ENCODE measurements around the gene INPP5A.
"Not testable (repeated sequence)": the region's sequence is repeated elsewhere in the genome, so short reads cannot be mapped to it uniquely, and the experiment has no call there.

The INPP5A gene, protein sequence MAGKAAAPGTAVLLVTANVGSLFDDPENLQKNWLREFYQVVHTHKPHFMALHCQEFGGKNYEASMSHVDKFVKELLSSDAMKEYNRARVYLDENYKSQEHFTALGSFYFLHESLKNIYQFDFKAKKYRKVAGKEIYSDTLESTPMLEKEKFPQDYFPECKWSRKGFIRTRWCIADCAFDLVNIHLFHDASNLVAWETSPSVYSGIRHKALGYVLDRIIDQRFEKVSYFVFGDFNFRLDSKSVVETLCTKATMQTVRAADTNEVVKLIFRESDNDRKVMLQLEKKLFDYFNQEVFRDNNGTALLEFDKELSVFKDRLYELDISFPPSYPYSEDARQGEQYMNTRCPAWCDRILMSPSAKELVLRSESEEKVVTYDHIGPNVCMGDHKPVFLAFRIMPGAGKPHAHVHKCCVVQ

DNA sequence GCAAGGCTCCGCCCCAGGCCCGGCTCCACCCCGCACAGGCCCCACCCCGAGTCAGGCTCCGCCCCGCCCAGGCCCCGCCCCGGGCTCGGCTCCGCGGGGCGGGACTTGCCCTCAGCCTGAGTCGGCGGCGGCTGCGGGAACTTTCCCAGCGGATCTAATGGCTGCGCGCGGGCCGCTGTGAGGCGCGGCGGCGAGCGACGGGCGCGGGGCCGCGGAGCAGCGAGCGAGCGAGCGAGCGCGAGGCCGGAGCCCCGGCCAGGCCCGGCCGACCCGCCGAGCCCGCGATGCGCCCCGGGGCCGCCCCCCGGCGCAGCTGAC is at the start of gene INPP5A:
TSS of gene INPP5A (plus strand) at position 104 of the 318 bp plus-strand sequence. CDS start 310 bp downstream, outside the sequence.
- no peak for DNase-seq (ENCODE audit: low read depth)
- H3K4me3 ChIP-seq (replicated peaks; ENCODE audit: low read depth, low read length), result peak within 1 kb of the TSS; percentile 72
- TF ChIP-seq, protein P1, sequence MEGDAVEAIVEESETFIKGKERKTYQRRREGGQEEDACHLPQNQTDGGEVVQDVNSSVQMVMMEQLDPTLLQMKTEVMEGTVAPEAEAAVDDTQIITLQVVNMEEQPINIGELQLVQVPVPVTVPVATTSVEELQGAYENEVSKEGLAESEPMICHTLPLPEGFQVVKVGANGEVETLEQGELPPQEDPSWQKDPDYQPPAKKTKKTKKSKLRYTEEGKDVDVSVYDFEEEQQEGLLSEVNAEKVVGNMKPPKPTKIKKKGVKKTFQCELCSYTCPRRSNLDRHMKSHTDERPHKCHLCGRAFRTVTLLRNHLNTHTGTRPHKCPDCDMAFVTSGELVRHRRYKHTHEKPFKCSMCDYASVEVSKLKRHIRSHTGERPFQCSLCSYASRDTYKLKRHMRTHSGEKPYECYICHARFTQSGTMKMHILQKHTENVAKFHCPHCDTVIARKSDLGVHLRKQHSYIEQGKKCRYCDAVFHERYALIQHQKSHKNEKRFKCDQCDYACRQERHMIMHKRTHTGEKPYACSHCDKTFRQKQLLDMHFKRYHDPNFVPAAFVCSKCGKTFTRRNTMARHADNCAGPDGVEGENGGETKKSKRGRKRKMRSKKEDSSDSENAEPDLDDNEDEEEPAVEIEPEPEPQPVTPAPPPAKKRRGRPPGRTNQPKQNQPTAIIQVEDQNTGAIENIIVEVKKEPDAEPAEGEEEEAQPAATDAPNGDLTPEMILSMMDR (IDR thresholded peaks at IDR 0.05; ENCODE audit: low read length, missing control alignments), result no peak

DNA sequence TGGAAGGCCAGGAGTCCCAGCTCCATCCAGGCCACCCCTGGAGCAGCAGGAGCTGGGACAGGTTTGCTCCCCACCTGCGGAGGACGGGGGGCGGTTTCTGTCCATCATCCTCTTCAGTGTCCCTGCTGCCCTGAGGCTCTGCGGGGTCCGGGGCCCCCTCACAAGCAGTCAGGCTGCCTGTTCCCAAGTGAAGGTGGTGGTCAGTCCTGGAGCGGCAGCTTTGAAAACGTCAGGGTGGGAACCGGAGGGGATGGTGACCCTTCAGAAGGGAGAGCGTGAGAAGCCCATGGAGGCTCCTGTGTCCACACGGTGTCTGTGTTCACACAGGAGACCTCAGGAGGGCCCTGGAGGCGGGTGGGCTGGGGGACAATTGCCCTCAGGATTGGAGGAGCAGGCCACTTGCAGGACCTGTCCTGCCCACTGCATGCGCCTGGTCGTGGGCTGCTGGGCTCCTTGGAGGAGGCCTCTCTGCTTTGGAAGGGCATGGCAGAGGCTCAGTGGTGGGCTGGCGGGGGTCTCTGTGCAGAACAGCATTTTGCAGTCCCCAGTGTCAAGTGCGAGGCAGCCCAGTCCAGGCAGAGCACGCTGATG is 49.3 kb upstream of the INPP5A start:
- no peak for DNase-seq (ENCODE audit: low read depth)
- TF ChIP-seq, protein P1 (IDR thresholded peaks at IDR 0.05; ENCODE audit: low read length, missing control alignments), result no peak
- H3K4me3 ChIP-seq (replicated peaks; ENCODE audit: low read depth, low read length), result no peak overlapping the region

DNA sequence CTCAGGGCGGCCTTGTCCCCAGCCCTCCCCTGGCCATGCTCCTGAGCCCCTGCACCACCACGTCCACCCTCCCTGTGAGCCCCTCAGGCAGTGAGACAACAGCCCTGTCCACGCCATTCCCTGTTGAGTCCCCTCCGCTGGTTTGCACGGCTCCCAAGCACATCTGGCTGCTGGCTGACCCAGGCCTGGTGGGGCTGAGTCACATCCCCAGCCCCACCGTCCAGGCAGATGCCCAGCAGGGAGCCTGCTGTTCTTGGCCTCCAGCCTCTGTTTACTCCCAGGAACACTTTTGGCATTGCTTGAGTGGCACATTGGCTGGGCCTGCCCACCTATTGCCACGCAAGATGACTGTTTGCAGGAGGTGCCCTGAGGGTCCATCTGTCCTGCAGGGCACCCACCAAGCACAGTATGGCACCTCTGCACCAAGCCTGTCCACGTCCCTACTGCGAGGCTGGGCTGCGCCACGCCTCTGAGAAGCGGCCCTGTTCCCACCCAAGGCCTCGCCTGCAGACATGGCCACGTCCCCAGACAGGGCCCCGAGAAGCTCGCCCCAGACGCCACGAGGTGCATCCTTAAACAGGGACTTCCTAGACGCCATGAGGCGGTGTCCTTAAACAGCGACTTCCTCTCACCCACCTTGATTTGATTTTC is 48.4 kb upstream of the INPP5A start:
- no peak overlapping the region for H3K4me3 ChIP-seq (replicated peaks; ENCODE audit: low read depth, low read length)

DNA sequence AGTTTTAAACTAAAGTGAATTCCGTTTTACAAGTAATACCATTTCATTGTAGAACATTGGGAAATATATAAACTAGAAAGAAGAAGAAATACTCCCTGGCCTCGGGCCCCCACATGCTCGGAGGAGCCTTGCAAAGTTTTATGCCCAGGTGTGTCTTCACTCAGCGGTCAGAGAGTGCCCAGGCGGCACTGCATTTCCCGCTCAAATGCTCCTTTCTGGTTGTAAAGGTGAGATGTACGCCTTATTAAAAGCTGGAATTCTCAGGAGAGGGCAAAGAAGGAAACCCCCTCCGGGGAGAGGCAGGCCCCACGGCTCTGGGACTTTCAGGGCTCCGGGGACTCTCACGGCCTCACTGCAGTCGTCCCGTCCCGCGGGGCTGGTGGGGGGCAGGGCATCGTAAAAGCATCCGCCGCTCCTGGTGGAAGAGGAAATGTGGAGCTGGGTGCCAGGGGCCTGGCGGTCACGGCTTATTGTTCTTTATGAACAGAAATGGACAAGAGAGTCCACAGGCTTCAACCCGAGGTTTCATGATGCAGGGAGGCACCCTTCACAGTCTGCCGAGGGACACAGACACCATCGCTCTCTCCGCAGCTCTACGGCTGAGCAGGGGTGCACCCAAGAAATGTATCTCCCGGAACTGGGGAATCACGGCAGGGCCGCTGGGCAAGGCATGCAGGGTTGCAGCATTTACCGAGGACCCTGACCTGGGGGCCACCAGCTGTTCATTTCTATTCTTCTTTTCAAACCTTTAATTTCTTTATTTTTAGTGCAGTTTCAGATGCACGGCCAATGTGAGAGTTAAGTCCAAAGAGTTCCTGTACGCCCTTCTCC is 47.7 kb upstream of the INPP5A start:
- no peak overlapping the region for H3K4me3 ChIP-seq (replicated peaks; ENCODE audit: low read depth, low read length)
- TF ChIP-seq, protein P1 (IDR thresholded peaks at IDR 0.05; ENCODE audit: low read length, missing control alignments), result no peak
- no peak for DNase-seq (ENCODE audit: low read depth)

More for the DNA sequence above, 48.4 kb upstream of the INPP5A start:
- TF ChIP-seq, protein P1 (IDR thresholded peaks at IDR 0.05; ENCODE audit: low read length, missing control alignments), result no peak
- DNase-seq (ENCODE audit: low read depth), result peak; percentile 5

DNA sequence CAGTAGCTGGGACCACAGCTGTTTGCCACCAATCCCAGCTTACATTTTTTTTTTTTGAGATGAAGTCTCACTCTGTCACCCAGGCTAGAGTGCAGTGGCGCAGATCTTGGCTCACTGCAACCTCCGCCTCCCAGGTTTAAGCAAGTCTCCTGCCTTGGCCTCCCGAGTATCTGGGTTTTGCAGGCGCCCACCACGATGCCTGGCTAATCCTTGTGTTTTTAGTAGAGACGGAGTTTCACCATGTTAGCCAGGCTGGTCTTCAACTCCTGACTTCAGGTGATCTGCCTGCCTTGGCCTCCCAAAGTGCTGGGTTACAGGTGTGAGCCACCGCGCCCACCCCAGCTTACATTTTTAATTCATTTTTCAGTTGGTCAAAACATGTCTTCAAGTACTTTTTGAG is 46.1 kb upstream of the INPP5A start:
- DNase-seq (ENCODE audit: low read depth); H3K4me3 ChIP-seq (replicated peaks; ENCODE audit: low read depth, low read length): not testable (repeated sequence)

DNA sequence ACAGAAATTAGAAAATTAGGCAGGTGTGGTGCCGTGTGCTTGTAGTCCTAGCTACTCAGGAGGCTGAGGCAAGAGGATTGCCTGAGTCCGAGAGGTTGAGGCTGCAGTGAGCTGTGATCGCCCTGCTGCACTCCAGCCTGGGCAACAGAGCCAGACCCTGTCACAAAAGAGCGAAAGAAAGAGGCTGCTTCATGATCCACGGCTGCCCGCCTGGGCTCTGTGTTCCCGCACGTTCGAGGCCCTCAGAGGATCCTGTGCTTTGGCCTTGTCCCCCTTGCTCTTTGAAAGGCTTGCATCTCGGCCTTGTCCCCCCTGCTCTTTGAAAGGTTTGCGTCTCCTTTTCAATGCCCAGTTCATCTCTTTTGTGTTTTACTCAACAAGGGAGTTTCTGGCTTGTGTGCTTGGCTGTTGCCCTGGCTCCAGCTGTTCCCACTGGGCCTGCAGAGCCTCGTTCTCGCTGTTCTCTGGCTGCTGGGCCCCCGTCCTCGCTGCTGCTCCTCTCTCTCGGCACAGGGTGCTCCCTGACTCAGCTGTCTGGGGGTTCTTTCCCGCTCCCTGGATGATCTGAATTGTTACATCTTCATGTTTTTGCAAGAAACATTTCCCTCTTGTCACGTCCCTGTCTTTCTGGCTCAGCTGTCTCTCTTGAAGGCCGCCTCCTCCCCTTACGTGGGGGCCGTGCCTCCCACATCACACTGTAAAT is 45.1 kb upstream of the INPP5A start:
- TF ChIP-seq, protein P1 (IDR thresholded peaks at IDR 0.05; ENCODE audit: low read length, missing control alignments), result no peak
- DNase-seq (ENCODE audit: low read depth), result no peak
- no peak overlapping the region for H3K4me3 ChIP-seq (replicated peaks; ENCODE audit: low read depth, low read length)
